Neuron (in vitro differentiated cells): Measurements from ENCODE around the gene PACSIN3.
"Not testable (repeated sequence)": the region's sequence is repeated elsewhere in the genome, so short reads cannot be mapped to it uniquely, and the experiment has no call there.

Experiments
- H2AFZ ChIP-seq: one replicate; pipeline ENCODE4 v1.6.1; 2013; ENCODE audit warnings: low read depth, mild to moderate bottlenecking, inconsistent platforms, low read length, moderate library complexity
- H3K27me3 ChIP-seq: one replicate; pipeline ENCODE4 v1.6.1; 2013; ENCODE audit warnings: low read length; ENCODE audit not compliant: insufficient read depth
- H3K36me3 ChIP-seq: one replicate; pipeline ENCODE4 v1.6.1; 2013; ENCODE audit warnings: low read length; ENCODE audit not compliant: insufficient read depth
- H3K4me1 ChIP-seq: one replicate; pipeline ENCODE4 v1.6.1; 2013; ENCODE audit warnings: low read length; ENCODE audit not compliant: insufficient read depth
- H3K4me3 ChIP-seq: 2 replicates; pipeline ENCODE4 v1.5.1; 2013; ENCODE audit warnings: mild to moderate bottlenecking, low read length, moderate library complexity
- H3K9me3 ChIP-seq: one replicate; pipeline ENCODE4 v1.6.1; 2013; ENCODE audit warnings: low read length

The PACSIN3 gene

GRCh38 chr11:47212938-47213337 is 26.7 kb upstream of the PACSIN3 start:
- Histone ChIP-seq H2AFZ (no peak overlapping the region), H3K27me3 (no peaks in the 10 kb centered on the region), H3K36me3 (no peaks in the 10 kb centered on the region), H3K9me3 (peaks cover 2% of the 10 kb centered on the region), H3K4me3 (no peak overlapping the region), H3K4me1 (peaks cover 11% of the 10 kb centered on the region)

- Histone ChIP-seq H3K9me3 (peaks cover 2% of the 10 kb centered on the region), H3K4me1 (no peaks in the 10 kb centered on the region), H3K36me3 (no peaks in the 10 kb centered on the region), H2AFZ (no peak overlapping the region), H3K27me3 (no peaks in the 10 kb centered on the region), H3K4me3 (no peak overlapping the region)
Measured at GRCh38 chr11:47208628-47209027, 22.4 kb upstream of the PACSIN3 start.

- H3K9me3 ChIP-seq, H2AFZ ChIP-seq, H3K4me3 ChIP-seq, H3K36me3 ChIP-seq, H3K27me3 ChIP-seq, H3K4me1 ChIP-seq: not testable (repeated sequence)
Measured at GRCh38 chr11:47208008-47208552, 21.8 kb upstream of the PACSIN3 start.

- Histone ChIP-seq H3K4me1 (no peaks in the 10 kb centered on the region), H3K27me3 (no peaks in the 10 kb centered on the region), H2AFZ (no peak overlapping the region), H3K9me3 (peaks cover 2% of the 10 kb centered on the region), H3K4me3 (no peak overlapping the region), H3K36me3 (no peaks in the 10 kb centered on the region)
Measured at GRCh38 chr11:47207459-47207858, 21.2 kb upstream of the PACSIN3 start.

- H3K9me3 ChIP-seq, H2AFZ ChIP-seq, H3K4me3 ChIP-seq, H3K36me3 ChIP-seq, H3K27me3 ChIP-seq, H3K4me1 ChIP-seq: not testable (repeated sequence)
Measured at GRCh38 chr11:47206577-47206976, 20.3 kb upstream of the PACSIN3 start.

GRCh38 chr11:47204637-47204989 is 18.4 kb upstream of the PACSIN3 start:
- no peak overlapping the region for H3K4me3 ChIP-seq
- no peaks in the 10 kb centered on the region for H3K9me3 ChIP-seq
- H3K27me3 ChIP-seq = no peaks in the 10 kb centered on the region
- no peak overlapping the region for H2AFZ ChIP-seq
- no peaks in the 10 kb centered on the region for H3K4me1 ChIP-seq
- no peaks in the 10 kb centered on the region for H3K36me3 ChIP-seq

- Histone ChIP-seq H3K4me3 (no peak overlapping the region), H3K4me1 (no peaks in the 10 kb centered on the region)
Measured at GRCh38 chr11:47202576-47202975, 16.3 kb upstream of the PACSIN3 start.

GRCh38 chr11:47201015-47201414 is 14.8 kb upstream of the PACSIN3 start:
- H3K36me3 ChIP-seq = no peaks in the 10 kb centered on the region
- H3K27me3 ChIP-seq = no peaks in the 10 kb centered on the region
- H3K4me3 ChIP-seq = no peak overlapping the region
- H3K4me1 ChIP-seq = no peaks in the 10 kb centered on the region
- no peak overlapping the region for H2AFZ ChIP-seq
- no peaks in the 10 kb centered on the region for H3K9me3 ChIP-seq

More at GRCh38 chr11:47202576-47202975, 16.3 kb upstream of the PACSIN3 start:
- Histone ChIP-seq H3K9me3 (no peaks in the 10 kb centered on the region), H3K36me3 (no peaks in the 10 kb centered on the region), H2AFZ (no peak overlapping the region), H3K27me3 (no peaks in the 10 kb centered on the region)

GRCh38 chr11:47198161-47198560 is 11.9 kb upstream of the PACSIN3 start:
- not testable (repeated sequence) for H2AFZ ChIP-seq, H3K4me3 ChIP-seq, H3K9me3 ChIP-seq, H3K27me3 ChIP-seq, H3K36me3 ChIP-seq
- peaks cover 16% of the 10 kb centered on the region for H3K4me1 ChIP-seq

GRCh38 chr11:47192111-47192510 is 5.9 kb upstream of the PACSIN3 start:
- Histone ChIP-seq H3K36me3 (no peaks in the 10 kb centered on the region), H3K4me1 (peaks cover 24% of the 10 kb centered on the region), H3K9me3 (no peaks in the 10 kb centered on the region), H3K4me3 (no peak overlapping the region), H2AFZ (no peak overlapping the region), H3K27me3 (peaks cover 21% of the 10 kb centered on the region)

GRCh38 chr11:47191137-47191536 is 4.9 kb upstream of the PACSIN3 start:
- H3K36me3 ChIP-seq, H2AFZ ChIP-seq, H3K9me3 ChIP-seq, H3K4me3 ChIP-seq: not testable (repeated sequence)
- peaks cover 31% of the 10 kb centered on the region for H3K4me1 ChIP-seq
- peaks cover 28% of the 10 kb centered on the region for H3K27me3 ChIP-seq

- no peaks in the 10 kb centered on the region for H3K36me3 ChIP-seq
- H3K4me3 ChIP-seq = no peak overlapping the region
- H3K27me3 ChIP-seq = peaks cover 28% of the 10 kb centered on the region
- no peaks in the 10 kb centered on the region for H3K9me3 ChIP-seq
- no peak overlapping the region for H2AFZ ChIP-seq
- peaks cover 27% of the 10 kb centered on the region for H3K4me1 ChIP-seq
Measured at GRCh38 chr11:47189100-47189834, 3.0 kb upstream of the PACSIN3 start.

- no peak overlapping the region for H2AFZ ChIP-seq
Measured at GRCh38 chr11:47188259-47188658, 2.0 kb upstream of the PACSIN3 start.

GRCh38 chr11:47187723-47188122 is 1.5 kb upstream of the PACSIN3 start:
- H3K4me3 ChIP-seq = no peak overlapping the region
- H3K9me3 ChIP-seq = no peaks in the 10 kb centered on the region

More at GRCh38 chr11:47188259-47188658, 2.0 kb upstream of the PACSIN3 start:
- H3K36me3 ChIP-seq = no peaks in the 10 kb centered on the region
- no peak overlapping the region for H3K4me3 ChIP-seq
- peaks cover 20% of the 10 kb centered on the region for H3K4me1 ChIP-seq
- H3K27me3 ChIP-seq = peaks cover 28% of the 10 kb centered on the region
- no peaks in the 10 kb centered on the region for H3K9me3 ChIP-seq

More at GRCh38 chr11:47187723-47188122, 1.5 kb upstream of the PACSIN3 start:
- H3K36me3 ChIP-seq = no peaks in the 10 kb centered on the region
- H3K4me1 ChIP-seq = peaks cover 17% of the 10 kb centered on the region
- peaks cover 28% of the 10 kb centered on the region for H3K27me3 ChIP-seq
- no peak overlapping the region for H2AFZ ChIP-seq
